MM.1S (cell line): ENCODE data around the gene MYOCOS.

ENCODE experiments used
- DNase-seq: peaks from one replicate; pipeline ENCODE4 v3.0.0-alpha.2; 2015
- H2AFZ ChIP-seq: fragments of 300-600 bp; sonication (generic); 2 replicates; pipeline ENCODE4 v1.6.0; 2016; ENCODE audit warnings: antibody characterized with exemption, low read length
- H3F3A ChIP-seq: fragments of 300-600 bp; sonication (generic); 2 replicates; pipeline ENCODE4 v1.6.1; 2016; ENCODE audit warnings: mild to moderate bottlenecking, antibody characterized with exemption, low read length, moderate library complexity, mixed read lengths; ENCODE audit not compliant: insufficient read depth
- H3K27ac ChIP-seq: fragments of 300-600 bp; sonication (generic); 2 replicates; pipeline ENCODE4 v1.5.1; 2016; ENCODE audit warnings: mild to moderate bottlenecking, low read length
- H3K27me3 ChIP-seq: fragments of 300-600 bp; sonication (generic); replicated peaks from 2 replicates; pipeline ENCODE4 v1.6.0; 2016; ENCODE audit warnings: low read length; ENCODE audit not compliant: insufficient read depth
- H3K36me3 ChIP-seq: fragments of 300-600 bp; sonication (generic); replicated peaks from 2 replicates; pipeline ENCODE4 v1.6.1; 2016; ENCODE audit warnings: mild to moderate bottlenecking, low read length, mixed read lengths; ENCODE audit not compliant: insufficient read depth
- H3K4me1 ChIP-seq: fragments of 300-600 bp; sonication (generic); 2 replicates; pipeline ENCODE4 v1.6.1; 2016; ENCODE audit warnings: low read length, mixed read lengths
- H3K4me2 ChIP-seq: fragments of 300-600 bp; sonication (generic); 2 replicates; pipeline ENCODE4 v1.6.0; 2016; ENCODE audit warnings: low read depth, low read length
- H3K4me3 ChIP-seq: fragments of 300-600 bp; sonication (generic); 2 replicates; pipeline ENCODE4 v1.5.1; 2016; ENCODE audit warnings: low read length, mixed read lengths
- H3K79me2 ChIP-seq: fragments of 300-600 bp; sonication (generic); 2 replicates; pipeline ENCODE4 v1.6.1; 2016; ENCODE audit warnings: mixed run types, low read length, mixed read lengths
- H3K9ac ChIP-seq: fragments of 300-600 bp; sonication (generic); 2 replicates; pipeline ENCODE4 v1.6.1; 2016; ENCODE audit warnings: low read length, mixed read lengths
- H3K9me2 ChIP-seq: fragments of 300-600 bp; sonication (generic); replicated peaks from 2 replicates; pipeline ENCODE4 v1.6.1; 2016; ENCODE audit warnings: mild to moderate bottlenecking, low read length, mixed read lengths; ENCODE audit not compliant: insufficient read depth
- H3K9me3 ChIP-seq: fragments of 300-600 bp; sonication (generic); replicated peaks from 2 replicates; pipeline ENCODE4 v1.6.1; 2016; ENCODE audit warnings: mild to moderate bottlenecking, low read length, mixed read lengths; ENCODE audit not compliant: insufficient read depth
- H4K20me1 ChIP-seq: fragments of 300-600 bp; sonication (generic); 2 replicates; pipeline ENCODE4 v1.6.1; 2016; ENCODE audit warnings: mild to moderate bottlenecking, low read length, moderate library complexity, mixed read lengths; ENCODE audit not compliant: insufficient read depth
- CTCF ChIP-seq: fragments of 300-600 bp; sonication (generic); IDR thresholded peaks from 2 replicates; pipeline ENCODE4 v1.5.1; 2016; ENCODE audit warnings: antibody characterized with exemption, low read length, mixed read lengths
- EZH2 ChIP-seq: fragments of 300-600 bp; sonication (generic); optimal IDR thresholded peaks from 2 replicates; pipeline ENCODE3; 2017; ENCODE audit warnings: low read depth, mild to moderate bottlenecking, antibody characterized with exemption, low read length, mixed read lengths
- EZH2phosphoT487 ChIP-seq: fragments of 300-600 bp; sonication (generic); IDR thresholded peaks from 2 replicates; pipeline ENCODE4 v1.6.1; 2018; ENCODE audit warnings: antibody characterized with exemption, low read length

The MYOCOS gene, protein sequence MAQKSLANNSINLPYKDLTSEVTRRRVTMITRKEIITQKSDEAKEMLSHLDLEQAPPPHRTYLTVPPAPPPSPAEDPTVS

DNA sequence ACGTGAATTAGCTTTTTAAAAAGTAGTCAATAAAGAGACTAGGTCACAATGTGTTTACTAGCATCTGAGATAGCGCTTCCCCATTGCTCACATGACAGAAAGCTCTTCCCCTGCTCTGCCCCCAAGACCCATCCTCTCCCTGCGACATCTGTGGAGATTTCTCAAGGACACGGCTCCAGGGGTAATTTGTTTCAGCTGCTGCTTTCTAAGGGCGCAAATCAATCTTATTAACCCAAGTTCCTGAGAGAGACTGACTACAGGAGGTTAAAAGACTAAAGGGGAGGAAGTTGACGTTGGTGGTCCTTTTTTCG lies at the start of gene MYOCOS:
Gene MYOCOS (plus strand): TSS at position 92 of the 311 bp plus-strand sequence. CDS start 1,641 bp downstream, outside the sequence.
- TF ChIP-seq CTCF (no peak), EZH2phosphoT487 (no peak), EZH2 (no peak)
- Histone ChIP-seq H3K27me3 (no peaks in the 10 kb centered on the region), H3F3A (no peaks in the 10 kb centered on the region), H3K9ac (no peak within 1 kb of the TSS), H3K79me2 (no peaks in the 10 kb centered on the region), H3K4me3 (no peak within 1 kb of the TSS), H4K20me1 (no peaks in the 10 kb centered on the region), H3K9me3 (no peaks in the 10 kb centered on the region), H3K27ac (no peak within 1 kb of the TSS), H3K4me1 (no peaks in the 10 kb centered on the region), H3K36me3 (no peaks in the 10 kb centered on the region), H2AFZ (no peak within 1 kb of the TSS), H3K4me2 (no peak within 1 kb of the TSS), H3K9me2 (no peaks in the 10 kb centered on the region)
- DNase-seq: no peak

GRCh38 chr1:171576144-171576543 lies 45.9 kb upstream of the MYOCOS start:
- H3K4me3 ChIP-seq: no peak overlapping the region
- H3K27me3 ChIP-seq: no peaks in the 10 kb centered on the region
- TF ChIP-seq EZH2 (no peak), EZH2phosphoT487 (no peak), CTCF (no peak)
- 0 out of 2 replicates have a peak, but pooled peaks cover 2% of the 10 kb centered on the region for H3F3A ChIP-seq
- DNase-seq: no peak
- H4K20me1 ChIP-seq: no peaks in the 10 kb centered on the region
- no peak overlapping the region for H2AFZ ChIP-seq
- H3K9ac ChIP-seq: no peak overlapping the region
- peaks cover 58% of the 10 kb centered on the region for H3K36me3 ChIP-seq
- no peaks in the 10 kb centered on the region for H3K4me1 ChIP-seq
- H3K79me2 ChIP-seq: 0 out of 2 replicates have a peak, but pooled peaks cover 3% of the 10 kb centered on the region
- no peak overlapping the region for H3K27ac ChIP-seq
- no peaks in the 10 kb centered on the region for H3K9me3 ChIP-seq
- no peaks in the 10 kb centered on the region for H3K9me2 ChIP-seq
- H3K4me2 ChIP-seq: no peak overlapping the region

GRCh38 chr1:171581226-171581625 lies 40.8 kb upstream of the MYOCOS start:
- Histone ChIP-seq H3K9me2 (no peaks in the 10 kb centered on the region), H3K36me3 (peaks cover 61% of the 10 kb centered on the region), H3K27ac (no peak overlapping the region), H3F3A (no peaks in the 10 kb centered on the region; the same call in 1 of the 2 replicates), H2AFZ (no peak overlapping the region), H3K9ac (no peak overlapping the region), H3K4me3 (no peak overlapping the region), H3K27me3 (no peaks in the 10 kb centered on the region), H3K79me2 (0 out of 2 replicates have a peak, but pooled peaks cover 3% of the 10 kb centered on the region), H3K9me3 (no peaks in the 10 kb centered on the region), H3K4me2 (no peak overlapping the region), H3K4me1 (no peaks in the 10 kb centered on the region), H4K20me1 (no peaks in the 10 kb centered on the region)
- TF ChIP-seq CTCF (no peak), EZH2 (no peak), EZH2phosphoT487 (no peak)
- no peak for DNase-seq
